HCT116 (cell line): ENCODE measurements around the gene GALNT7. TPM values are rescaled to one million over a fixed set of nuclear protein-coding genes. Genes with fewer than 3 reads are reported as not detected.

Source experiments
- ATAC-seq: fragments of 200-7000 bp; cut with Tn5 transposase; 2 replicates; pipeline ENCODE4 v1.9.1; 2020; ENCODE audit warnings: mild to moderate bottlenecking, moderate library complexity
- BruUV-seq: library from RNA; stranded (reverse); fragments of 400-500 nt; replicated peaks from 2 replicates; lab custom pipeline; 2021; lab: Mats Ljungman, UMichigan
- CTCF ChIA-PET: fragments of 300-600 bp; sonication (Branson Sonifier 250); formaldehyde crosslinking; loops from one replicate; lab custom pipeline; 2021; ENCODE audit warnings: antibody characterized with exemption; lab: Charles Lee
- POLR2A ChIA-PET: fragments of 300-600, 350-600 bp; sonication (Branson Sonifier 250); formaldehyde crosslinking; loops from one replicate; lab custom pipeline; 2021; ENCODE audit warnings: antibody characterized with exemption; lab: Charles Lee
- RAD21 ChIA-PET, 2 experiments: fragments of 300-600 bp; sonication (Branson Sonifier 250); formaldehyde crosslinking; loops; one replicate each; lab custom pipeline; 2023; ENCODE audit warnings: low total read pairs in 2 of 2; ENCODE audit not compliant: uncharacterized antibody in 2 of 2, unreplicated experiment in 2 of 2, low non-redundant PET in 1 of 2; lab: Charles Lee
- DNase-seq: peaks from one replicate; pipeline ENCODE4 v3.0.0-alpha.2; 2010; ENCODE audit warnings: low read depth, low spot score
- H2AFZ ChIP-seq: fragments of 200-600 bp; shearing (Covaris generic), sonication (generic); 2 replicates; pipeline ENCODE4 v1.6.1; 2017; ENCODE audit warnings: low read depth, mixed run types, mixed read lengths, antibody characterized with exemption, low read length; ENCODE audit not compliant: poor library complexity, severe bottlenecking
- H3K27ac ChIP-seq: 2 replicates; pipeline ENCODE4 v1.5.1; 2012; ENCODE audit warnings: low read depth, low read length
- H3K27me3 ChIP-seq: fragments of 200-600 bp; sonication (generic); 2 replicates; pipeline ENCODE4 v1.6.1; 2016; ENCODE audit warnings: mixed run types, low read length, mixed read lengths; ENCODE audit not compliant: insufficient read depth
- H3K36me3 ChIP-seq, 2 experiments: fragments of 200-500 bp in 1 of 2; fragments of 200-600 bp in 1 of 2; sonication (Bioruptor generic) in 1 of 2; sonication (generic) in 1 of 2; 2 replicates each; pipeline versions ENCODE4 v1.5.1 to v1.6.1; 2014 to 2016; ENCODE audit warnings: low read length in 2 of 2, inconsistent platforms in 1 of 2, mixed read lengths in 1 of 2, mixed run types in 1 of 2; ENCODE audit not compliant: insufficient read depth in 2 of 2, control insufficient read depth in 1 of 2
- H3K4me1 ChIP-seq, 2 experiments: fragments of 200-600 bp in 1 of 2; sonication (generic) in 1 of 2; 2 replicates each; pipeline versions ENCODE4 v1.5.1 to v1.6.1; 2012 to 2017; ENCODE audit warnings: low read length in 2 of 2, inconsistent platforms in 1 of 2, mild to moderate bottlenecking in 1 of 2, mixed read lengths in 1 of 2, mixed run types in 1 of 2, moderate library complexity in 1 of 2; ENCODE audit not compliant: insufficient read depth in 2 of 2, control insufficient read depth in 1 of 2
- H3K4me2 ChIP-seq: fragments of 200-600 bp; sonication (generic); 2 replicates; pipeline ENCODE4 v1.6.1; 2017; ENCODE audit warnings: mixed run types, low read length, mixed read lengths
- H3K4me3 ChIP-seq, 2 experiments: fragments of 200-600 bp in 1 of 2; sonication (generic) in 1 of 2; replicated peaks in 1 of 2; 2 replicates each; pipeline ENCODE4 v1.5.1; 2011 to 2016; ENCODE audit warnings: low read length in 2 of 2, control low read depth in 1 of 2, low read depth in 1 of 2, mild to moderate bottlenecking in 1 of 2, mixed read lengths in 1 of 2, mixed run types in 1 of 2
- H3K79me2 ChIP-seq: fragments of 200-600 bp; sonication (generic); 2 replicates; pipeline ENCODE4 v1.6.1; 2017; ENCODE audit warnings: mild to moderate bottlenecking, mixed run types, low read length, moderate library complexity, mixed read lengths; ENCODE audit not compliant: insufficient read depth
- H3K9ac ChIP-seq: fragments of 200-600 bp; sonication (generic); 2 replicates; pipeline ENCODE4 v1.6.1; 2016; ENCODE audit warnings: low read length, mixed read lengths
- H3K9me2 ChIP-seq: fragments of 200-600 bp; sonication (generic), shearing (Covaris generic); 2 replicates; pipeline ENCODE4 v1.6.1; 2017; ENCODE audit warnings: mixed run types, mild to moderate bottlenecking, moderate library complexity; ENCODE audit not compliant: insufficient read depth
- H3K9me3 ChIP-seq, 2 experiments: fragments of 200-500 bp in 1 of 2; fragments of 200-600 bp in 1 of 2; sonication (Bioruptor generic) in 1 of 2; sonication (generic) in 1 of 2; 2 replicates each; pipeline ENCODE4 v1.6.1; 2014 to 2017; ENCODE audit warnings: low read length in 2 of 2, mixed read lengths in 2 of 2, inconsistent platforms in 1 of 2, low read depth in 1 of 2, mild to moderate bottlenecking in 1 of 2, mixed run types in 1 of 2, moderate library complexity in 1 of 2; ENCODE audit not compliant: control insufficient read depth in 1 of 2, insufficient read depth in 1 of 2
- H4K20me1 ChIP-seq: fragments of 200-600 bp; sonication (generic), shearing (Covaris generic); 2 replicates; pipeline ENCODE4 v1.6.1; 2017; ENCODE audit warnings: mixed run types, mild to moderate bottlenecking, moderate library complexity; ENCODE audit not compliant: insufficient read depth
- CBX3 ChIP-seq: IDR thresholded peaks from 2 replicates; pipeline ENCODE4 v1.6.1; 2012; ENCODE audit warnings: low read depth
- CEBPB ChIP-seq: IDR thresholded peaks from 2 replicates; pipeline ENCODE4 v1.6.1; 2012; ENCODE audit warnings: low read depth
- EZH2 ChIP-seq: fragments of 200-600 bp; sonication (generic); IDR thresholded peaks from 2 replicates; pipeline ENCODE4 v1.6.1; 2017; ENCODE audit warnings: antibody characterized with exemption, mixed run types
- JUND ChIP-seq: IDR thresholded peaks from 2 replicates; pipeline ENCODE4 v1.6.1; 2012
- MAX ChIP-seq: IDR thresholded peaks from 2 replicates; pipeline ENCODE4 v1.6.1; 2012
- POLR2A ChIP-seq: IDR thresholded peaks from 2 replicates; pipeline ENCODE4 v1.7.0; 2011; ENCODE audit warnings: borderline replicate concordance; ENCODE audit not compliant: insufficient read depth, insufficient read length; ENCODE audit errors: extremely low read depth
- POLR2AphosphoS5 ChIP-seq: IDR thresholded peaks from 2 replicates; pipeline ENCODE4 v1.6.1; 2011; ENCODE audit warnings: mild to moderate bottlenecking, low read depth, low read length, moderate library complexity
- SIN3A ChIP-seq: IDR thresholded peaks from 2 replicates; pipeline ENCODE4 v1.6.1; 2012; ENCODE audit warnings: low read depth
- SP1 ChIP-seq: IDR thresholded peaks from 2 replicates; pipeline ENCODE4 v1.6.1; 2012; ENCODE audit warnings: low read depth
- TCF7L2 ChIP-seq: IDR thresholded peaks from 2 replicates; pipeline ENCODE4 v1.7.0; 2011; ENCODE audit warnings: borderline replicate concordance, inconsistent platforms; ENCODE audit not compliant: insufficient read depth, insufficient read length; ENCODE audit errors: extremely low read depth
- YY1 ChIP-seq: IDR thresholded peaks from 2 replicates; pipeline ENCODE4 v1.6.1; 2011; ENCODE audit warnings: low read length, low read depth, moderate library complexity, mild to moderate bottlenecking; ENCODE audit not compliant: insufficient replicate concordance; ENCODE audit errors: extremely low read depth
- ZNF274 ChIP-seq: fragments of 200-500 bp; sonication (Bioruptor generic); IDR thresholded peaks from 2 replicates; pipeline ENCODE4 v1.6.1; 2014; ENCODE audit warnings: mild to moderate bottlenecking, low read depth, low read length, inconsistent platforms
- intact Hi-C: fragments of 100-400 bp; cut with micrococcal nuclease; formaldehyde crosslinking; loops from 2 replicates; pipeline ENCODE4 v1.10.0; 2022
- total RNA-seq: library from RNA; stranded (reverse); gene quantifications from one replicate; pipeline ENCODE4 v1.2.1, GENCODE V29; 2021; ENCODE audit not compliant: unreplicated experiment
- TF ChIP-seq, protein P1 (sequence below), 3 experiments: fragments of 200-600 bp in 1 of 3; sonication (generic) in 1 of 3; IDR thresholded peaks in 2 of 3; conservative IDR thresholded peaks in 1 of 3; 2 replicates each; pipeline ENCODE4 v1.5.1; 2012 to 2017; ENCODE audit warnings: low read depth in 2 of 3, low read length in 2 of 3, antibody characterized with exemption in 1 of 3, borderline replicate concordance in 1 of 3, control low read depth in 1 of 3, mild to moderate bottlenecking in 1 of 3, mixed read lengths in 1 of 3, mixed run types in 1 of 3, moderate library complexity in 1 of 3; ENCODE audit not compliant: insufficient read depth in 1 of 3
- TF ChIP-seq, protein P2 (sequence below): IDR thresholded peaks from 2 replicates; pipeline ENCODE4 v1.6.1; 2011; ENCODE audit warnings: mild to moderate bottlenecking, low read length, moderate library complexity; ENCODE audit not compliant: insufficient replicate concordance; ENCODE audit errors: extremely low read depth

The GALNT7 gene
- total RNA-seq, 1 experiment from 2014 or later, result 21.3 TPM

GRCh38 chr4:173128199-173128890, 40.3 kb upstream of the GALNT7 start:
- Histone ChIP-seq H3K9ac (no peak overlapping the region), H3K9me3 (no peaks in the 10 kb centered on the region), H2AFZ (no peak overlapping the region), H3K27ac (no peak overlapping the region), H3K4me3 (no peak overlapping the region), H4K20me1 (no peaks in the 10 kb centered on the region), H3K36me3 (no peaks in the 10 kb centered on the region), H3K27me3 (no peaks in the 10 kb centered on the region), H3K79me2 (no peaks in the 10 kb centered on the region), H3K4me1 (no peaks in the 10 kb centered on the region)
- no peak for ATAC-seq
- ChIA-PET RAD21 (no interaction called here), CTCF (no interaction called here)
- no TSS peak for BruUV-seq
- no peak for TF ChIP-seq SP1
- TF ChIP-seq ZNF274, result no peak
- TF ChIP-seq YY1, result no peak
- TF ChIP-seq, protein P1, sequence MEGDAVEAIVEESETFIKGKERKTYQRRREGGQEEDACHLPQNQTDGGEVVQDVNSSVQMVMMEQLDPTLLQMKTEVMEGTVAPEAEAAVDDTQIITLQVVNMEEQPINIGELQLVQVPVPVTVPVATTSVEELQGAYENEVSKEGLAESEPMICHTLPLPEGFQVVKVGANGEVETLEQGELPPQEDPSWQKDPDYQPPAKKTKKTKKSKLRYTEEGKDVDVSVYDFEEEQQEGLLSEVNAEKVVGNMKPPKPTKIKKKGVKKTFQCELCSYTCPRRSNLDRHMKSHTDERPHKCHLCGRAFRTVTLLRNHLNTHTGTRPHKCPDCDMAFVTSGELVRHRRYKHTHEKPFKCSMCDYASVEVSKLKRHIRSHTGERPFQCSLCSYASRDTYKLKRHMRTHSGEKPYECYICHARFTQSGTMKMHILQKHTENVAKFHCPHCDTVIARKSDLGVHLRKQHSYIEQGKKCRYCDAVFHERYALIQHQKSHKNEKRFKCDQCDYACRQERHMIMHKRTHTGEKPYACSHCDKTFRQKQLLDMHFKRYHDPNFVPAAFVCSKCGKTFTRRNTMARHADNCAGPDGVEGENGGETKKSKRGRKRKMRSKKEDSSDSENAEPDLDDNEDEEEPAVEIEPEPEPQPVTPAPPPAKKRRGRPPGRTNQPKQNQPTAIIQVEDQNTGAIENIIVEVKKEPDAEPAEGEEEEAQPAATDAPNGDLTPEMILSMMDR (IDR thresholded peaks at IDR 0.05 in 2 of 3, conservative IDR thresholded peaks at IDR 0.05 in 1 of 3; ENCODE audit: borderline replicate concordance in 1 of 3, insufficient read depth in 1 of 3, low read depth in 2 of 3, low read length in 2 of 3), result no peak
- TF ChIP-seq MAX, result no peak
- TF ChIP-seq, protein P2, sequence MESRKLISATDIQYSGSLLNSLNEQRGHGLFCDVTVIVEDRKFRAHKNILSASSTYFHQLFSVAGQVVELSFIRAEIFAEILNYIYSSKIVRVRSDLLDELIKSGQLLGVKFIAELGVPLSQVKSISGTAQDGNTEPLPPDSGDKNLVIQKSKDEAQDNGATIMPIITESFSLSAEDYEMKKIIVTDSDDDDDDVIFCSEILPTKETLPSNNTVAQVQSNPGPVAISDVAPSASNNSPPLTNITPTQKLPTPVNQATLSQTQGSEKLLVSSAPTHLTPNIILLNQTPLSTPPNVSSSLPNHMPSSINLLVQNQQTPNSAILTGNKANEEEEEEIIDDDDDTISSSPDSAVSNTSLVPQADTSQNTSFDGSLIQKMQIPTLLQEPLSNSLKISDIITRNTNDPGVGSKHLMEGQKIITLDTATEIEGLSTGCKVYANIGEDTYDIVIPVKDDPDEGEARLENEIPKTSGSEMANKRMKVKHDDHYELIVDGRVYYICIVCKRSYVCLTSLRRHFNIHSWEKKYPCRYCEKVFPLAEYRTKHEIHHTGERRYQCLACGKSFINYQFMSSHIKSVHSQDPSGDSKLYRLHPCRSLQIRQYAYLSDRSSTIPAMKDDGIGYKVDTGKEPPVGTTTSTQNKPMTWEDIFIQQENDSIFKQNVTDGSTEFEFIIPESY, result no peak
- no peak for TF ChIP-seq SIN3A
- TF ChIP-seq EZH2, result no peak
- TF ChIP-seq TCF7L2, result no peak
- no peak for TF ChIP-seq CBX3
- TF ChIP-seq JUND, result no peak
- TF ChIP-seq POLR2A, result no peak
- no peak for TF ChIP-seq POLR2AphosphoS5
- TF ChIP-seq CEBPB, result no peak
- TF ChIP-seq, all 23 proteins: peak for 0
- no peaks in the 10 kb centered on the region for H3K9me2 ChIP-seq
- intact Hi-C loops, result no loop called here
- DNase-seq, result no peak
- POLR2A ChIA-PET, result no interaction called here
- no peak overlapping the region for H3K4me2 ChIP-seq
